Measurements from ENCODE around the gene TRPM2.
"Not testable (repeated sequence)": the region's sequence is repeated elsewhere in the genome, so short reads cannot be mapped to it uniquely, and the experiment has no call there.

Gene TRPM2

DNA sequence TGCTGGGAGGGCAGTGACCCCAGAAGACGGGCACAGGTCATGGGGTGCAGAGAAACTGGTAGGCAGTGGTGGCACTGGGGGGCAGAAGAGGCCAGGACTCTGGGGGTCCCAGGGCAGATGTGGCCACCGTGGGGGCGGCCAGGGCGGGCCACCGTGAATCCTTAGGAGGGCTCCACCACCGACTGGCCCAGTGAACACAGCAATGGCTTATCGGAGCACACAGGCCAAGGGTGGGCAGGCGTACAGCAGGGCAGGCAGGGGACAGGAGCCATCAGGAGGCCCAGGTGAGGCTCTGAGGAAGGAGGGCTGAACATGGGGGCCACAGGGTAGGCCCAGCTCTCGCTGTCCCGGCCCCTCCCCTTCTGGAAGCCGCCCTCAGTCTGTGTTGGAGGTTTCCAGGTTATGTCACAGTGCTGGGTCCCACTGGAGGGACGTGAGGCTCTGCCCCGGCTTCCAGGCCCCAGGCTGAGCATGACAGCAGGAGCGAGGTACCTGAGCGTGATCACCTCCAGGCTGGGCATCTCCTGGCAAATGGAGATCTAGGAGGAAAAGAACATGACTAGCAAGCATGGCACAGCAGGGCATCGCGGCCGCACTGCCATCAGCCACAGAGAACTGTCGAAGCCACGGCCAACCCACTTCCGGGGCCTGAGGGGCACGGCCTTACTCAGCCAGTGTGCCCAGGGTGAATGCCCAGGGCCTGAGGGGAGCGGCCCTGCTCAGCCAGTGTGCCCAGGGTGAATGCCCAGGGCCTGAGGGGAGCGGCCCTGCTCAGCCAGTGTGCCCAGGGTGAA, 18.0 kb upstream of the TRPM2 start:
- no peak for DNase-seq (ENCODE audit: low read depth in 3 of 3)

DNA sequence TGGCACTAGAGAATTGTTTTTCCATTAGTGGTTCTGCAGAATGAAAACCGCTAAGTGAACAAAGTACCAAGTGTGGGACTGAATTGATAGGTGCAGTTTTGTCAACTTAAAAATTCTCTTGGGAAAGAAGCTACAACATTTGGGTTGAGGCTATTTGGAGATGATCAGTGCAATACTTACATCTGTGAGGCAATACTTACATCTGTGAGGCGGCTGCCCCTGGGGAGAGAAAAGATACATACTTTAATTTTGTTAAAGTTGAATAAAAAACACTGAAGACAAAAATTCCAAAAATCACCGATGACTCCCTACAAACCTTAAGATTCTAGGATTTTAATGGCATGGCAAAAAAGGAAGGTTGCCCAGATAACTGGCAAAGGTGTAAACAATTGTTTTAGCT, 16.0 kb upstream of the TRPM2 start:
- DNase-seq (ENCODE audit: low read depth in 3 of 3): no peak

DNA sequence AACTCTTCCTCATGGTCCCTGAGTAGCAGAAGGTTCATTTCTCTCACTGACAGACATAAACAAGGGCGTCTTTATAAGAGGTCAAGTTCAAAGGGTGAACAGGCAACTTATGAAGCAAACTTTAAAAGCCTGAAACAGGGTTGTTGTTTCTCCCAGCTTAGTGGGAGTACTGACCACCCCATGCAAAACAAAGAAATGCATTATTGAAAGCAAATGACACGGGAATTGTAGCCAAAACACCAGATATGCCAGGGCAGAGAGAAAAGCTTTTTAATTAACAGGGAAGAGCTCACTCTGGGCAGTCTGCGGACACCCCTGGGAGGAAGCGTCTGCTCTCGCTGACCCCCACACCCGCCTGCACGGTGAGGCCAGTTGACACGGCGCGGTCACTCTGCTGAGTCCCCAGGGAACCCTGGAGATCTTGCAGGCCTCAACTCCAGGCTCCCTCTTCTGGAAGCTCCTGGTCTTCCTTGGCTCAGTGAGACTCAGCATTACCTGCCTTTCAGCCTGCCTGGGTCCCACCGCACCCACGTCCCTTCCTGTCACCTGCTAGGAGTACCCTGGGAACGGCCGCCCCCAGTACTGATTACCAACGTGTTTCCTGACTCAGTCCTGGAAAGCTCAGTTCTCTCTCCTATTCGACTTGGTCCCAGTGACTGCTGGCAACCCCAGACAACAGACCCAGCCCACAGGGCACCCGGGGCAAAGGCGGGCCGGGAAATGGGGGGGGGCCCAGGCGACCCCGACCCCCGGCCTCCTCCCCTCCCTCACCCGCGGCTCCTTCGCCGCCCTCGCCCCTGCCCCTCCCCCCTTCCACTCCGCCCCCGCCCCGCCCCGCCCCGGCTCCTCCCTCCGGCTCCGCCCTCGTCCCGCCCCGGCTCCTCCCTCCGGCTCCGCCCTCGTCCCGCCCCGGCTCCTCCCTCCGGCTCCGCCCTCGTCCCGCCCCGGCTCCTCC, 15.2 kb upstream of the TRPM2 start:
- no peak for DNase-seq (ENCODE audit: low read depth in 3 of 3)

DNA sequence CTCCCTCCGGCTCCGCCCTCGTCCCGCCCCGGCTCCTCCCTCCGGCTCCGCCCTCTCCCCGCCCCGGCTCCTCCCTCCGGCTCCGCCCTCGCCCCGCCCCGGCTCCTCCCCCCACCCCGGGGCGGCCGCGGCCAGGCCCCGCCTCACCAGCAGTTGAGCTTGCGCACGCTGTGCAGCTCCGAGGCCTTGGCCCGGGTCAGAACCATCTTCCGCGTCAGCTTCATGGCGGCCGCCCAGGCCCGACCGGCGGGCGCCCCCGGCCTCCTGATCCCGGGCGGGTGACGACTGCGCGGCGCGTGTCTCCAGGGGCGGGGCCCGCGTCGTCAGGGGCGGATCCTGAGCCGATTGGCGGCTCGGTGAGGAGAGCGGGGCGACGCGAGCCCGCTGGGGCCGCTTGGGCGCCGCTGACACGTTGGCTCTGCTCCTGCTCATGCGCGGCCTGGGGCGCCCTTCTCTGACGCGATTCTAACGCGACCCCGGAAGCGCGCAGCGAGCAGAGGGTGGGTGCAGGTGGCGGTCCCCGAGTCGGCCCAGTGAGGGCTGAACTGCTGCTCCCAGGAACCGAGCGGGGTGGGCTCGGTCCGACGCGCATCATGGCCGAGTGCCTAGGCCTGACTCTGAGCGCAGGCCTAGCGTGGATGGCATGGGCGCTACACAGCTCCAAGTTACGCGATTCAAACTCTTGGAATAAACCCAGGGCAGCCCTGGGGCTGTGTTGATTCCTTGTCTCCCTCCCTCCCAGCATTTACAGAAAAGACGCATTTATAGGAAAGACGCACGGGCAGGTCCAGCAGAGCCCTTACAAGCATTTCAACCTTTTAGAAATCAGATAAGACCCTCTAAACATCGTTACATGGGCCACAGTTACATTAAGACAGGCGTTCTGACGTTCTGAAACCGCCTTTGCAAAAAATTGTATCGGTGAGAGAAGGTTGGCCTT, 14.2 kb upstream of the TRPM2 start, which contains the start of gene CFAP410:
CFAP410 (minus strand) TSS at position 420 of the 940 bp plus-strand sequence; CDS start at position 224, 196 bp downstream.
- DNase-seq (ENCODE audit: low read depth in 3 of 3): peak; percentile 88 to 93 (median 90)

DNA sequence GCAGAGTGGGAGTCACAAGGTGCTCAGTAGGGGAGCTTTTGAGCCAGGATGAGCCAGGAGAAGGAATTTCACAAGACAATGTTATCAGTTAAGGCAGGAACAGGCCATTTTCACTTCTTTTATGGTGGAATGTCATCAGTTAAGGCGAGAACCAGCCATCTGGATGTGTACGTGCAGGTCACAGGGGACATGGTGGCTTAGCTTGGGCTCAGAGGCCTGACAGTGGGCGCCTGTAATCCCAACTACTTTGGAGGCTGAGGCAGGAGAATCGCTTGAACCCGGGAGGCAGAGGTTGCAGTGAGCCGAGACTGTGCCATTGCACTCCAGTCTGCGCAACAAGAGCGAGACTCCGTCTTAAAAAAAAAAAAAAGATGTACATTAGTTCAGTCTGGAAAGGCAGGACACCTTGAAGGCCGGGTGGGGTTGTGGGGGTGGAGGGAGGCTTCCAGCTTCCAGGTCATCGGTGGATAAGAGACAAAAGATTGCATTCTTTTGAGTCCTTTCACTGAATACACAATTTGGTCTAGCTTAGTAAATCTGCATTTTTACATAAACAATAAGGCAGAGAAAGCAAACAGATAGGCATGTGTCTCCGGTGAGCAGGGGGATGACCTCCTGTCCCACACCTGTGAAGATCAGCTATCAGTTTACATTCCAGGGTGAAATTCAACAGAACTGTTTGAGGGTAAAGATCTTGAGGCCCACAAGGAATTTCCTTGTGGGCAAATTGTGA, 11.5 kb upstream of the TRPM2 start:
- DNase-seq (ENCODE audit: low read depth in 3 of 3): not testable (repeated sequence)

DNA sequence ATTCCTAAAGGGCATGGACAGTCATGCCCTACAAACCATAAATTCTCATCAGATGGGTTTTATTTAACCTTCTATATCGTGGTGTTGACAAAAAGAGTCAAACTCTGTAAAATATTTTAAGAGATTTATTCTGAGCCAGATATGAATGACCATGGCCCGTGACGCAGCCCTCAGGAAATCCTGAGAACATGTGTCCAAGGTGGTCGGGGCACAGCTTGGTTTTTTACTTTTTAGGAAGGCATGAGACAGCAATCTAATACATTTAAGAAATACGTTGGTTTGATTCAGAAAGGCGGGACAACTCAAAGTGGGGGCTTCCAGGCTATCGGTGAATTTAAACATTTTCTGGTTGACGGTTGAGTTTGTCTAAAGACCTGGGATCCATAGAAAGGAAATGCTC, 10.4 kb upstream of the TRPM2 start:
- not testable (repeated sequence) for DNase-seq (ENCODE audit: low read depth in 3 of 3)

DNA sequence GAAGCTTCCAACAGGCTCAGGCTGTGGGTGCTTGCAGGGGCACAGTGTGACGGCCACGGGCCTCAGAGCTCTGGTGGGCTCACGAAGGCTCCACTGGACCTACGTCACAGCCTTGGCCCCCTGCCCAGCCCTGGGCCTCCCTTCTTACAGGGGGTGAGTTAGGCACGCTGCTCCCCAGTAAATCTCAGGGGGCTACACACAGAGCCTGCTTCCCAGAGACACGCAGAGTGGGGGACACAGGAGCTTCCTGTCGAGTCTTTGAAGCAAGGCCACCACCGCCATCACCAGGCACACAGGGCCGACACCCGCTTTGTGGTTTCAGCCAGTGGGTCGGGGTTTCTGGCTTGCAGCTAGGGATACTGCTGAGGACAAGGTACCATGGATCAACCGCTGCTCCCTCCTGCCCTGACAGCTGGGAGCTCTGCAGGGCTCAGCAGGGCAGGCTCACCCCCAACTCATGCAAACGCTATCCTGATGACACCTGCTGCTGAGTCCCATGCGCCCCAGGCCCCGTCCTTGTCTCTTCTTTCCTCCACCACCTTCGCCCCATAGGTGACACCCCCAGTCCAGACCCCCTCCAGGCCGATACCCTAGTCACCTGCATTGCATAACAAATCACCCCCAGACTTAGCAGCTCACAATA, 8.8 kb upstream of the TRPM2 start:
- DNase-seq (ENCODE audit: low read depth in 3 of 3): no peak

DNA sequence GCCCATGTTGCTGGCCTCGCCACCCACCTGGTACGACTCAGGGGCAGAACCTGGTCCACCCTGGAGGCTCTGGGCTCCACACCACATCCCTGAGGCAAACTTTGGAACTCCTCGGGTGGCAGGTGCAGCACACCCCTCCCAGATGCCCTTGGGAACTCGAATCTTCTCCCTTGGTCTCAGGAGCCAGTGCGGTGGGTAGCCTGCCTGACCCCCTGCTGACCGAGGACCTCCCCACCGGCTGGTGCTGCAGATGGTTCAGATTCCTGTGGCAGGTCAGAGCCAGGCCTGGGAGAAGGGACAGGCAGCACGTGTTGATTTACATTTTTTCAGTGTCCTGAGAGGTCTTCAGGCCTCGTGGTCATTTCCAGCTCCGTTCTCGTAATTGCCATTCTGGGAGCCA, 7.9 kb upstream of the TRPM2 start:
- no peak for DNase-seq (ENCODE audit: low read depth in 3 of 3)

DNA sequence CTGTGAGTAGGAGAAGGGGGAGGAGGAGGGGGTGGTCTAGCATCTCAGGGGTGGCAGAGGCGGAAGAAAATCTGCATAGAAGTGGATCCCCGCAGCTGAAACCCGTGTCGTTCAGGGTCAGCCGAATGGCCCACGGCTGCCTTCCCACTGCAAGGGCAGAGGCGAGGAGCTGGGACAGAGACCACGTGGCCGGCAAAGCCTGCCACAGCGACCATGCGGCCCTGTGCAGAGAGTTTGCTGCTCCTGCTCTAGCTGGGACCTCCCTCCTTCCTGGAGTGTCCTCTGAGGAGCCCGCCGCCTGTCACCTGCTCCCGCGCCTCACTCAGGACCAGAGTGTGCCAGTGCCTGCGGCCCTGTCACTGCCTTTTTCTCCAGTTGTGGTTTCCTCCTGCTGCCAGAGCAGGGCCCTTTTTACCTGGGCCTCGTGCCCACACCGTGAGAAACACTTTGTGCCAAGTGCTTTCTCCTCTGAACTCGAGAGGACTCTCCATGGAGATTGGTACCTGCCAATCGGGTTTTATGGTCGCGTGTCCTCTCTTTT, 5.4 kb upstream of the TRPM2 start:
- DNase-seq (ENCODE audit: low read depth in 3 of 3): no peak

DNA sequence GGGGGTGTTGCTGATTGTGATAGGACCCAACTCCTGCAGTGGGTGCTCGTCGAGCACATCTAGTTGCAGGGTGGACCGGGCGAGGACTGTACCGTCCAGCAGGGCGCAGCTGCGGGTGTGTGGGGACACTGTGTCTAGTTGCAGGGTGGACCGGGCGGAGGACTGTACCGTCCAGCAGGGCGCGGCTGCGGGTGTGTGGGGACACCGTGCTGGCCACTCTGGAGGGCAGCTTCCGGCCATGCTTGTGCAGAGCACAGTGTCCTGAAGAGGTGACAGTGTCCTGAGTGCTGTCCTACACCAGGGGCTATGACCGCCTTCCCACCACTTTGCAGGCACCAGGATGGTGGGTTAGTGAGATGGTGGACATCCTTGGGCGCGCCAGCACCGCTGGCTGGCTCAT, 4.6 kb upstream of the TRPM2 start:
- no peak for DNase-seq (ENCODE audit: low read depth in 3 of 3)

DNA sequence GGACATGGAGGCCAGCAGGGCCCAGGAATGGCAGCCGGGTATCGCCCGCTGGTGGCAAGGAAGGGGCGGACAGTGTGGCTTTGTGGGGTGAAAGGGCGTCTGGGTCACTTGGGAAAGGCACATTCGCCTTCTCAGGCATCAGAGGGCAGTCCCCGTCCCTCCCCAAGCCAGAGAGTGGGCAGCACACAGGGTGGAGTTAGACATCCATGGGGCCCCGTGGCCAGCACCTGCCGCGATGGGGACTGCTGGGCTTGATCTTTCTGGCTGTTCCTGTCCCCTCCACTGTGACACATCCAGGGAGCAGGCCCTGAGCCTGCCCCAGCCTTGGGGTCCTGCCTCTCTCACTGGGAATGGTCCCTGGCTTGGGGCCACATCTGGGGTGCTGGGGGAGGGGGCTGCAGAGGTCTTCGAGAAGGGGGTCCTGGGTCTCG, 4.0 kb upstream of the TRPM2 start:
- DNase-seq (ENCODE audit: low read depth in 3 of 3): no peak

DNA sequence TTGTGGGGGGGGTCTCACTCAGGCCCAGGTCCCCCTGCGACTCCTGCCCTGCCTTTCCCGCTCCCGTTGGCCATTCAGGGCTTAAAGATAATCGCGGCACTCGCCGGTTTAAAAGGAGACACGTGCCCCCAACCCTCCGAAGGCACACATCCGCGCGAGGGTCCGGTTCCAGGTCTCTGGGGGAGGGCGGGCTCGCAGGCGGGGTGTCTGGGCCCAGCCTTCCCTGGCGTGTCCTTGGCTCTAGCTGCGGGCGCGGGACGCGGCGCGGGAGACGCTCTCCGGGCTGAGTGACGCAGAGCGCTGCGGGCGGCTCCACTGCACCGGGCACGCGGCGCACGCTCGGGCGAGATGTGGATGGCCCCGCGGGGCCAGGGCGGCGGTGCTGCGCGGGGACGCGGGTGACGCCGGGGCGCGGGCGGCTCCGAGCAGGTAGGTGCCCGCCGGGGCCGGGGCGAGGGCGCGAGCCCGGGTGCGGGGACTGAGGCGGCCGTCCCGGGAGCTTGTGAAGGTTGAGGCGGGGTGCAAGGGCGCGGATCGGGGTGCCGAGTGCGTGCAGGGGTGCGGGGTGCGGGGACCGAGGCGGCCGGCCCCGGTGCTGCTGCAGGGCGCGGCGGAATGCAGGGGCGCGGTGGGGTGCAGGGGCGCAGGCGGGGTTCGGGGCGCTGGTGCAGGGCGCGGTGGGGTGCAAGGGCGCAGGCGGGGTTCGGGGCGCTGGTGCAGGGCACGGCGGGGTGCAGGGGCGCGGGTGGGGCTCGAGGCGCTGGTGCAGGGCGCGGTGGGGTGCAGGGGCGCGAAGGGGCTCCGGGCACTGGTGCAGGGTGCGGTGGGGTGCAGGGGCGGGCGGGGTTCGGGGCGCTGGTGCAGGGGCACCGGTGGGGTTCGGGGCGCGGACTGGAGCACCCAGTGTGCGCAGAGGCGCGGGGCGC, 3.3 kb upstream of the TRPM2 start:
- DNase-seq (ENCODE audit: low read depth in 3 of 3): no peak

DNA sequence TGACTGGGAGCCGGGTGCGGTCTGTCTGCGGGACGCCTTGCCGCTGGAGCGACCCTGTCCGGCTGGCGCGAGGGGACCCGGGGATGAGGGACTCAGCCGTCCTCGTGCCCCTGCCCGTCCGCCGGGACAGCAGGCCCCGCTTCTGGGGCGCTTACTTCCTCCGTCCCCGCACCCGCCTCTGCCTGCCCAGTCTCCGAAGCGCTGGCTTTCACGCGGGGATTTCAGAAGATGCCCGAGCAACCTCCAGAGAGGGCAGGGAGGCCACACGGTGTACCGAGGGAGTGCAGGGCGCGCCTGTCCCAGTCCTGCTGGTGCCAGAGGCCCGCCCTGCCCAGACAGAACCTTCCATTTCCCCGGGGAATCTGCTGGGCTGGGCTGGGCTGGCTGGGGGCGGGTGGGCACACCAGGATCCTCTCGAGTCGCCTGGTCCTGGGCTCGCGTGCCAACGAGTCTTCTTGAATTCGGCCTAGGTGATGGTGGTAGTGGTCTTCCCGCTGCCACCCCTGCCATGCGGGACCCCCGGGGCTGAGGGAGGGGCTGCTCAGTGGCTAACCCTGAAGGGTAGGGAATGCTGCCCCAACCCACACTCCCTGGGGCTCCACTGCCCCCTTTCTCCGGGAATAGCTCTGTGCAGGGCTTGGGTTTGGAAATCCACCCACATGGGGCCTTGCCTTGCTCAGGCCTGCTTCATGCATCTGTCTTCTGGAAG, 2.5 kb upstream of the TRPM2 start:
- DNase-seq (ENCODE audit: low read depth in 3 of 3): no peak

DNA sequence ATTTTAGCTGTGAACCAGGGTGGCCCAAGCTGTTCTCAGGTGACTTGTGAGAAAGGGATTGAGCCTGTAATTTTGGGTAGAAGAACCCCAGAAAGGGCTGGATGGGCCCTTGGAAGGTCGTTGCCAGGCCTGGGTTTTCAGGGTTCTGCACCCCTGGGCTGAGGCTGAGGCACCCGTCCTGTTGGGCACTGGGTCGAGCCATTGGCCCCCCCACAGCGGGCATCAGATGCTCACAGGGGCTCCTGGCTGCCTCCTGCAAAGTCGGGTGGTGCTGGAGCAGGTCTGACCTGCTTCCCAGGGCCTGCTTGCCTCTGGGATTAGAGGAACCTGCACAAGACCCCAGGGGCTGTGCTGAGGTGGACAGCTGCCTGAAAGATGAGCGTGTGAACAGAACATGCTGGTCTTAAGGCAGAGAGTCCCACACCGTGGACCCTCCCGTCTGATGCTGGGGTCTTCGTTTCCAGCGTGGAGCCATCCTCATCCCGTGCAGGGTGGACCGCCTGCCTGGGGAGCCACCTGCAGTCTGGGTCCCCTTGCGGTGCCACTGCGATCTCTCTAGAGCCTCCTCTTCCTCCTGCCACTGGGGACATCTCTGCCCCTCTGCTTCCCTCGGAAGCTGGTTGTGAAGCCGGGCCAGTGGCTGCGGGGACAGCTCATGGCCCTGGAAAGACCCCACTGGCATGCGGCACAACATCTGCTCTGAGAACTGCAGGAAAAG, 1.7 kb upstream of the TRPM2 start:
- DNase-seq (ENCODE audit: low read depth in 3 of 3): no peak

DNA sequence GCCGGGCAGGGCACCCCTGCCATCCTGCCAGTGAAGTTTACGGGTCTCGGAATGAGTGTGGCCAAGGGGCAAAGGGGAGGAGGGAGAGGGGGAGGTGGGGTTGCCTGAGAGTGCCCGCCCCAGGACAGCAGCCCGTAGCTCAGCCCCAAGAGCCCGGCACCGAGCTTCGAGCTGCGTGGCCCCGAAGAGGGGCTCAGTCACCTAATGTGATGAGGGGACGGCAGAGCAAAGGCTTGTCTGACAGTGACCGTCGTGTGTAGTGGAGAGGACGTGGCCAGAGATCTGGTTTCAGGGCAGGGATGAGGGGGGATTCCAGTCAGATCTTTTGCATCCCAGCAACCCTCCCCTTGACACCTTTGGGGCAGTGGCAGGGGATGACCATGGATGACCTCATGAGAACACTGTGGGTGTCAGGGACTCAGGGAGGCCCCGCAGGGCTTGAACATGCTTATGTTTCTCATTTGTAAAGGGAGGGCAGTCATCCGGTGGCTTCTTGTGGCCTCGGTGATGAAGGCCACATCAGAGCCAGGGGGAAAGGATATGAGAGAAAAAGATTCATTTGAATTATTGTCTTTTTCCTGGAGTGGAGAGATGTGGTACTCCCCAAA, 1.1 kb upstream of the TRPM2 start:
- DNase-seq (ENCODE audit: low read depth in 3 of 3): no peak

DNA sequence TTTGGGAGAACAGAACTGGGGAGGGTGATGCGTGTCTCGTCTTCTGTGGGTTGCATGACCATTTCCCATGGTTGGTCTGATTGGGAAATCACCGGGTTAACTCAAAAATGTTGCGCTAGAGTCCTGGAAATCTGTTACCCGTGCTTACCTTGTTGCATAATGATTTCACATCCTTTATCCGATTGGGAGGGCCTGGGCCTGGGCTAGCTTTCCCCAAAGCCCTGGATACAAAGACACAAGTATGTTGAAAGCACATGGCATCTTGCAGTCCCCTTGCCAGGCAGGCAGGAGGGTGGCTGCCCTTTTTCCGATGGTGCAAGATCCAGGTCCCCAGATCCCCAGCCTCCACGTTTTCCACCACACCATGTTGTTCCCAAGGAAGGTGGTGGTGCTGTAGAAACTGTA, 582 bp downstream of the TRPM2 start:
- DNase-seq (ENCODE audit: low read depth in 3 of 3): no peak
